Stimulated activated CD4-positive, alpha-beta T cell treated with anti-CD3 and anti-CD28 coated beads, Interleukin-4, amount 100 ng/mL, for 24 hours (primary cell): ENCODE data around the gene RAB7A.

Experiments
- DNase-seq: peaks from one replicate; pipeline ENCODE4 v3.0.0-alpha.2; 2020

Gene RAB7A

GRCh38 chr3:128726023-128727016 is at the start of gene RAB7A:
TSS of gene RAB7A (plus strand) at chr3:128726183. CDS start at chr3:128795368, 69,185 bp downstream.
- peak; percentile 97 for DNase-seq

- no peak for DNase-seq
These were observed 46.6 kb upstream of the RAB7A start for GRCh38 chr3:128679338-128679737.

- peak; percentile 100 for DNase-seq
These were observed 45.2 kb upstream of the RAB7A start for GRCh38 chr3:128680603-128681368.

- no peak for DNase-seq
These were observed 44.6 kb upstream of the RAB7A start for GRCh38 chr3:128681369-128681829.

GRCh38 chr3:128683957-128684356 is 42.0 kb upstream of the RAB7A start:
- no peak for DNase-seq

GRCh38 chr3:128684986-128685726 is 40.8 kb upstream of the RAB7A start:
- DNase-seq = no peak

GRCh38 chr3:128686465-128686864 is 39.5 kb upstream of the RAB7A start:
- no peak for DNase-seq

- DNase-seq = no peak
These were observed 36.9 kb upstream of the RAB7A start for GRCh38 chr3:128689060-128689459.

GRCh38 chr3:128693696-128694095 is 32.3 kb upstream of the RAB7A start:
- DNase-seq = no peak

- no peak for DNase-seq
These were observed 28.6 kb upstream of the RAB7A start for GRCh38 chr3:128697341-128697740.

- no peak for DNase-seq
These were observed 27.6 kb upstream of the RAB7A start for GRCh38 chr3:128698211-128699047.

GRCh38 chr3:128701342-128702212 is 24.4 kb upstream of the RAB7A start:
- DNase-seq = no peak

GRCh38 chr3:128702391-128702790 is 23.6 kb upstream of the RAB7A start:
- no peak for DNase-seq

- DNase-seq = no peak
These were observed 22.4 kb upstream of the RAB7A start for GRCh38 chr3:128703561-128703960.

- no peak for DNase-seq
These were observed 19.8 kb upstream of the RAB7A start for GRCh38 chr3:128706086-128706615.

GRCh38 chr3:128707928-128708494 is 18.0 kb upstream of the RAB7A start:
- DNase-seq = no peak

GRCh38 chr3:128709038-128709437 is 16.9 kb upstream of the RAB7A start:
- DNase-seq = no peak

- DNase-seq = no peak
These were observed 16.3 kb upstream of the RAB7A start for GRCh38 chr3:128709506-128710210.

GRCh38 chr3:128710816-128711433 is 15.1 kb upstream of the RAB7A start:
- no peak for DNase-seq
